Hepatocyte (in vitro differentiated cells): ENCODE data around the gene STUB1. TPM values are rescaled to one million over a fixed set of nuclear protein-coding genes. Genes with fewer than 3 reads are reported as not detected.

Experiments used
- DNase-seq: peaks from one replicate; pipeline ENCODE4 v3.0.0-alpha.2; 2016; ENCODE audit warnings: low spot score
- H2AFZ ChIP-seq: fragments of 200-600 bp; sonication (generic); 2 replicates; pipeline ENCODE4 v1.6.0; 2016; ENCODE audit warnings: antibody characterized with exemption, mild to moderate bottlenecking
- H3K27ac ChIP-seq: fragments of 200-600 bp; sonication (generic); 2 replicates; pipeline ENCODE4 v1.5.1; 2016; ENCODE audit warnings: mild to moderate bottlenecking
- H3K27me3 ChIP-seq: fragments of 200-600 bp; sonication (generic); 2 replicates; pipeline ENCODE4 v1.6.1; 2016
- H3K36me3 ChIP-seq: fragments of 200-600 bp; sonication (generic); replicated peaks from 2 replicates; pipeline ENCODE4 v1.5.1; 2016; ENCODE audit warnings: low read depth; ENCODE audit not compliant: insufficient read depth
- H3K4me1 ChIP-seq: fragments of 200-600 bp; sonication (generic); 2 replicates; pipeline ENCODE4 v1.5.1; 2016; ENCODE audit warnings: mild to moderate bottlenecking, moderate library complexity; ENCODE audit not compliant: insufficient read depth
- H3K4me2 ChIP-seq: fragments of 200-600 bp; sonication (generic); 2 replicates; pipeline ENCODE4 v1.6.0; 2016
- H3K4me3 ChIP-seq: fragments of 200-600 bp; sonication (generic); 2 replicates; pipeline ENCODE4 v1.5.1; 2016; ENCODE audit warnings: mild to moderate bottlenecking
- H3K79me2 ChIP-seq: fragments of 200-600 bp; sonication (generic); 2 replicates; pipeline ENCODE4 v1.6.0; 2017; ENCODE audit warnings: mild to moderate bottlenecking
- H3K9me2 ChIP-seq: fragments of 200-600 bp; sonication (generic); replicated peaks from 2 replicates; pipeline ENCODE4 v1.6.0; 2017; ENCODE audit warnings: mild to moderate bottlenecking; ENCODE audit not compliant: insufficient read depth
- H3K9me3 ChIP-seq: fragments of 200-600 bp; sonication (generic); 2 replicates; pipeline ENCODE4 v1.5.1; 2016; ENCODE audit warnings: low read depth, mild to moderate bottlenecking
- H4K20me1 ChIP-seq: fragments of 200-600 bp; sonication (generic); 2 replicates; pipeline ENCODE4 v1.6.0; 2016; ENCODE audit warnings: mild to moderate bottlenecking; ENCODE audit not compliant: insufficient read depth, poor library complexity, severe bottlenecking
- CTCF ChIP-seq: fragments of 200-600 bp; sonication (generic); IDR thresholded peaks from 2 replicates; pipeline ENCODE4 v1.5.1; 2016; ENCODE audit warnings: antibody characterized with exemption, mild to moderate bottlenecking; ENCODE audit not compliant: poor library complexity
- EZH2 ChIP-seq: fragments of 200-600 bp; sonication (generic); IDR thresholded peaks from 2 replicates; pipeline ENCODE4 v1.6.1; 2016; ENCODE audit warnings: antibody characterized with exemption, mild to moderate bottlenecking, borderline replicate concordance
- EZH2phosphoT487 ChIP-seq: fragments of 200-600 bp; sonication (generic); IDR thresholded peaks from one replicate; pipeline ENCODE4 v1.6.1; 2018; ENCODE audit warnings: antibody characterized with exemption, mild to moderate bottlenecking, low read depth, moderate library complexity; ENCODE audit not compliant: unreplicated experiment, severe bottlenecking
- WGBS: methylation state at CpG from one replicate; pipeline ENCODE4 v1.1.6; 2016; ENCODE audit warnings: low lambda C conversion rate; ENCODE audit errors: missing lambda C conversion rate; 5-methylcytosine and 5-hydroxymethylcytosine counted together
- polyA plus RNA-seq: library from polyadenylated mRNA; unstranded; fragments of >200 nt; fragmentation: Nextera tagmentation; extraction: Ambion mirVana; gene quantifications from 2 replicates; pipeline ENCODE4 v1.2.1, GENCODE V29; 2016
- total RNA-seq: library from RNA; depleted of rRNA; stranded (reverse); fragments of >200 nt; gene quantifications from 2 replicates; pipeline ENCODE4 v1.2.3, GENCODE V29; 2014

The STUB1 gene
- total and polyA plus RNA-seq, 2 experiments from 2014 or later = 116 to 249 TPM

GRCh38 chr16:640614-641013 is 39.6 kb upstream of the STUB1 start:
- H3K4me1 ChIP-seq = peaks cover 38% of the 10 kb centered on the region
- TF ChIP-seq CTCF (no peak), EZH2phosphoT487 (no peak), EZH2 (no peak)
- no peaks in the 10 kb centered on the region for H3K9me3 ChIP-seq
- H3K9me2 ChIP-seq = no peaks in the 10 kb centered on the region
- H3K36me3 ChIP-seq = no peaks in the 10 kb centered on the region
- H3K27ac ChIP-seq = no peak overlapping the region
- peak overlapping the region; percentile 97 for H3K4me2 ChIP-seq
- H3K4me3 ChIP-seq = no peak overlapping the region
- H3K79me2 ChIP-seq = peaks cover 35% of the 10 kb centered on the region
- no peak for DNase-seq
- no peak overlapping the region for H2AFZ ChIP-seq
- no peaks in the 10 kb centered on the region for H3K27me3 ChIP-seq
- no peaks in the 10 kb centered on the region for H4K20me1 ChIP-seq
- WGBS = 91% methylated on average over 4 of the region's 5 CpGs

- peak within 1 kb of the TSS; percentile 81 for H2AFZ ChIP-seq
- no peaks in the 10 kb centered on the region for H3K27me3 ChIP-seq
- no peaks in the 10 kb centered on the region for H3K36me3 ChIP-seq
- peaks cover 47% of the 10 kb centered on the region for H3K4me1 ChIP-seq
- peak; percentile 95 for DNase-seq
- 1% methylated on average over 37 of the region's 81 CpGs for WGBS
- peak within 1 kb of the TSS; percentile 54 for H3K4me3 ChIP-seq
- H3K27ac ChIP-seq = peak within 1 kb of the TSS; percentile 94
- H3K4me2 ChIP-seq = peak within 1 kb of the TSS; percentile 97
- no peaks in the 10 kb centered on the region for H3K9me3 ChIP-seq
- peaks cover 40% of the 10 kb centered on the region for H3K79me2 ChIP-seq
- no peaks in the 10 kb centered on the region for H3K9me2 ChIP-seq
- H4K20me1 ChIP-seq = no peaks in the 10 kb centered on the region
- no peak for TF ChIP-seq EZH2
- TF ChIP-seq EZH2phosphoT487 = no peak
- no peak for TF ChIP-seq CTCF
Measured at GRCh38 chr16:641326-642188, 38.7 kb upstream of the STUB1 start, which contains the start of gene MCRIP2. MCRIP2 (plus strand) TSS chr16:641828; CDS start chr16:641992, 164 bp downstream.

- DNase-seq = peak; percentile 82
- 11% methylated on average over 49 of the region's 72 CpGs for WGBS
- Histone ChIP-seq H3K9me3 (no peaks in the 10 kb centered on the region), H3K36me3 (no peaks in the 10 kb centered on the region), H4K20me1 (no peaks in the 10 kb centered on the region), H3K4me3 (peak overlapping the region; percentile 54), H3K4me1 (peaks cover 47% of the 10 kb centered on the region), H3K27me3 (no peaks in the 10 kb centered on the region), H3K4me2 (peak overlapping the region; percentile 97), H2AFZ (peak overlapping the region; percentile 81), H3K79me2 (peaks cover 46% of the 10 kb centered on the region), H3K9me2 (no peaks in the 10 kb centered on the region), H3K27ac (peak overlapping the region; percentile 94)
- TF ChIP-seq CTCF (no peak), EZH2phosphoT487 (no peak), EZH2 (no peak)
Measured at GRCh38 chr16:642189-643049, 37.8 kb upstream of the STUB1 start.
